GM19468 (cell line): ENCODE measurements around the gene FCHSD2.

Experiments used
- ATAC-seq: cut with Tn5 transposase; IDR thresholded peaks from one replicate; pipeline ENCODE4 v1.9.1; 2021; ENCODE audit warnings: mild to moderate bottlenecking, moderate library complexity, moderate number of reproducible peaks; ENCODE audit not compliant: unreplicated experiment; ENCODE audit errors: extremely low read depth

FCHSD2 gene

DNA sequence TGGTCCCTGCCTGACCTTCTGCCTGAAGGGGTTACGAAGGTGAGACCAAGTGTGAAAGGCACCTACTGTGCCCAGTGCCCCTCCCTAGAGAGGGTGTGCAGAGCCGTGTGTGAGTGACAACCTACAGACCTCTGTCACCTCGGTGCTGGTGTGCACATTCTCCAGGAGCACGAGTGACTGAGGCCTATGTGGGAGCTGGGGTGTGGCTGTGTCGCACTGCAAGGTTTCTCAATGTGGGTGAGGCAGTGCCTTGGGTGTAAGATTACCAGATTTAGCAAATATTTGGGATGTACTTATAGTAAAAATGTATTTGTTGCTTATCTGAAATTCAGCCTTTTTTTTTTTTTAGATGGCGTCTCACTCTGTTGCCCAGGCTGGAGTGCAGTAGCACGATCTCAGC is 353.9 kb downstream of the FCHSD2 start:
- ATAC-seq = no peak

DNA sequence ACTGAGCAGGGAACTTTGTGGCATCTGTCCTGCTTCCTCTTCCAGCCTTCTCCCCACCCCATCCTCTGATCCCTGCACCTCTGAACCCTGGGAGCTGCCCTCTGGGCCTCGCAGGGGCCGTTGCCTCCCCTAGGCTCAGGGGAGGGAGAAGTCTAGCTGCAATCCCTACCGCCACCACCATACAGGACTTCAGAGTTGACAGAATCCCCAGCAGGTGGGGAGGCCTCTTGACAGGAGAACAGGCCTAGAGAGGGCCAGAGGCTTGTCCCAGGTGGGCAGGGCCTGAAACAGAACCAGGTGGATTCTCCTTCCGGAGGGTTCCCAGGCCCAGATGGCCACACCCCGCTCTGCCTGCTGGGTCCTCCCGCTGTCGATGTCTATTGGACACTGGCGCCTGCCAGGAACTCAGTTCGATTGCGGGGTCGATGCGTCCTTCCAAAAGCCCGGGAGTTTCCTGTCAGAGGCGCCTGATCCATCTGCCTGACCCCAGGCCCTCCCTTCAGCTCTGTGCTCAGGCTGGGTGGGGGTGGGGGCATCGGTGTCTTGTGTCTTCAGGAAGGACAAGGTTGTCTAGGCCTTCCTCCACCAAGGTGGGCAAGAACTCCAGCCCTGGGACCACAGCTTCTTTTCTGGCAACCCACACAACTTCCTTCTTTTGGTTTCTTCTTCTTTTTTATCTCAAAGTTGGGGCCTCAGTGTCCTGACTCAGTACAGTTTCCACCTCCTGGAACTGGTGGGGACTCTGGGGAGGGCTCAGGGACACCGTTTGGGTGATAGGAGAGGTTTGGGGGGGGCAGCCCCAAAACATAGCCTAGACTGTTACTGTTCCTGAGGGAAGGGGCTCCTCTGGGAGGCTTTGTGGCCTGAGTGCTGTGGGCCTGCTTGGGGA is 354.7 kb downstream of the FCHSD2 start:
- ATAC-seq = no peak
